LoVo (cell line): Measurements from ENCODE around the gene BCAR3.
"Not testable (repeated sequence)": the region's sequence is repeated elsewhere in the genome, so short reads cannot be mapped to it uniquely, and the experiment has no call there.

Source experiments
- DNase-seq: peaks from one replicate; pipeline ENCODE4 v3.0.0-alpha.2; 2016; ENCODE audit warnings: low spot score

BCAR3 gene

DNA sequence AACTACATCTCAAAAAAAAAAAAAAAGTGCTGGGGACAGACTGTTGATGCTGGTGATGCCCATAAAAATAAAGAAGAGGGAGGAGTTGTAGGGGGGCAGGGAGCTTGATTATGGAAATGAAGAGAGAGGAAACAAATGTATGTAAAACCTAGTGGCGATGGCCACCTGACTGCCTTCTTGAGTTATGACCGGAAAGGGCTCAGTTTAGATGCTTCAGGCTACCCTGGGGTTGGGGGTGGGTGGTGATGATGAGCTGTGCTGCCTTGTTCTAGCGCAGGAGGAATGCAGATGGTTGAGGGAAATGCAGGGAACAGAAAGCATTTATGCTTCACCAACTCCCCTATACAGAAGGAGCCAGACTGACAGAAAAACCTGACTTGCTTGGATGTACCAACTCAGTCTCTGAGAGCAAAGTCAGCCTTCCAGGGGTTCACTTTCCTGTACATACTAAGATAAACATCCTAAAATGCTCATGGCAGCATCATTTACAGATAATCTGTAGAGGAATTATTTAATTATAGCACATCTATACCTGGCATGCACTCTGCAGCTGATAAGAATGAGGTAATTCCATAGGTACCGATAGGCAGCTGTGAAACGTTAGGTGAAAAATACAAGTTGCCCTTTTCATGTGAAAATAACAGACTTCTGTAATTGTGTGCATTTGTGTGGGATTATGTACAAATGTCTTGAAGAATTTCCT lies 8.0 kb upstream of the BCAR3 start:
- DNase-seq, result no peak

DNA sequence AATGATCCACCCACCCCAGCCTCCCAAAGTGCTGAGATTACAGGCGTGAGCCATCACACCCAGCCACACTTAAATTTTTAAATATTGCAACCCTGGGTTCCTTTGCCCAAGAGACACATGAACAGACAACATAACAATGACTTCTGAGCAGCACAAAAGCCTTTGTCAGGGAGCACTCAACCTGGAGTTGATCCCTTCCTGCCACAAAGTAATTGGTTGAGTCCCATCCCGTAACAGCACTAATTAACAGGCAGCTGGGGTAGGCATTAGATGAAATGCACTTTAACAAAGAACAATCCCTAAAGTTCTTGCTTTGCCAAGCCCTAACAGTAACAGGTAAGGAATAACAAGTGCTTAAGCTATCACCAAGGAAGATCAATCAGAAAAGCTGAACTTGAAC lies 5.9 kb upstream of the BCAR3 start:
- no peak for DNase-seq

DNA sequence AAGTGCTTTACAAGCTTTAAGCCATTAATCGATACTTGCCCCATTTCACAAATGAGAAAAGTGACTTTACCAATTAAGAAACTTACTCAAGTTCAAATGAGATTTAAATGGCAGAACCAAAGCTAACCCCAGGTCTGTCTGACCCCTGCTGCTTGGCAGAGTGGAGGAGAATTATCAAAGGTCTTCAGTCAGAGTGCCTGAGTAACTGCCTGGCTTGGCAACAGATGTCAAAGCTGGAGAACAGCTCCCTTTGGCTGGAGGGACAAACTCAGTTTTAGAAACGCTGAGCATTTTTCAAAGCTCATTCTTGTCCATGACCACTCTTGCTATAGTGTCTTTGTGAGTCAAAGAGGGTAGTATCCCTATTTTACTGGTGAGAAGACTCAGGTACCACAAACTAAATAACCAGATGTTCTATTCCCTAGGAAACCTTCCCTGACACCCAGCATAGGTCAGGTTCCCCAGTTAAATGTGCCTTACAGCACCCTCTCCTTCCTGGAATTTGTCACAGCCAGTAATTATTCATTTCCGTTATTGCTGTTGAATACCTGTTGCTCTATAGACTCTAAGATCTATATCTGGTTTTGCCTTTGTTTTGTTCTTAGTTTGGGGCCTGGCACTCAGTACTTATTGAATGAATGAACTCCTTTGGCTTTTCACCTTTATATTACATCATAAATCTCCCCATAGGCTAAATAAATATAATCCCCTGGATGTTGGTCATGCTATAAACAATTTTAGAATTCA lies 5.0 kb upstream of the BCAR3 start:
- DNase-seq, result no peak

DNA sequence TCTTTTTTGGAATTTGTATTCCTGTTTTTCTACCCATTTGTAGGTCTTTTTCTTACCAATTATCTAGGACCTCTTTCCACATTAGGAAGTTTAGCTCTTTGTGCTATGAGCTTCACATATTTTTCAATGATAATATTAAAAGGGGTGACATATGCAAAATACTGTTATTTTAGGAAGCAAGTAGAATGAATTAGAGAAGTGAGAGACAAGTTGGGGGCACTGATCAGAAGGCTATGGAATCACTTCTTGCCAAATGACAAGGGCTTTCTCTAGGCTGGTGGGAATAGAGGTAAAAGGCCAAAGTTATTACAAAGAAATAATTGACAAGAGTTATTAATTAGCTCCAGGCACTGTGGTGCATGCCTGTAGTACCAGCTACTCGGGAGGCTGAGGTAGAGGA lies 4.3 kb upstream of the BCAR3 start:
- no peak for DNase-seq

DNA sequence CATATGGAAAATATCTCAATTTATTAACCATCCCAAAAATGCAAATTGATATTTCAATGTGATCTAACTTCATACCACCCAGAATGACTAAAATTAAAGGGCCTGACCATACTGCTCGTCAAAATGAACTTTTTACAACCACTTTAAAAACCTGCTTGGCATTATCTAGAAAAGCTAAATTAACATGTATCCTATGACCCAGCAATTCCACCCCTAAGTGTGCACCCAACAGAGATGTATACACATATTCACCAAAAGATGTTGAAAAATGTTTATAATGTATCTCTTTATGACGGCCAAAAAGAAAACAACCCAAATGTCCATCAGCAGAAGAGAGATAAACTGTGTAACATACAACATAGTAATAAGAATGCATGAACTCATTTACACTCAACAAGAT lies 1.6 kb upstream of the BCAR3 start:
- DNase-seq, result no peak

DNA sequence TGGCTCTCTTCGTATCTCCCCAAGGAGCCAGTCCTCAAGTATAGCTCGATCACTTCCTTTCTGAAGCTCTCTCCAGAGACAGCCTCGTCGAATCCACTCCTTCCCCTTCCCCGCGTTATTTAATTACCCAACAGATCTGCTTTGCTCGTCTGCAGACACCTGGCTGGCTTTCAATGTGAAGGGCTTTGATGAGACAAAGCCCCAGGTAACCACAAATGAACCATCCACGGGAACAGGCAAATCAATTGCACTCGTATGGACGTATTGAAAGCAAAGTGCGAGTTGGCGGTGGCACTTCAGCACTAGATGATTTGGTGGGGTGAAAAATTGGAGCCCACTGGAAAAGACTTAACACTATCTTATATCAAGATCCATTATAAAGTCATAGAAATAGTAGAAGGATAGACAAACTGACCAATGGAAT lies 364 bp upstream of the BCAR3 start:
- no peak for DNase-seq

DNA sequence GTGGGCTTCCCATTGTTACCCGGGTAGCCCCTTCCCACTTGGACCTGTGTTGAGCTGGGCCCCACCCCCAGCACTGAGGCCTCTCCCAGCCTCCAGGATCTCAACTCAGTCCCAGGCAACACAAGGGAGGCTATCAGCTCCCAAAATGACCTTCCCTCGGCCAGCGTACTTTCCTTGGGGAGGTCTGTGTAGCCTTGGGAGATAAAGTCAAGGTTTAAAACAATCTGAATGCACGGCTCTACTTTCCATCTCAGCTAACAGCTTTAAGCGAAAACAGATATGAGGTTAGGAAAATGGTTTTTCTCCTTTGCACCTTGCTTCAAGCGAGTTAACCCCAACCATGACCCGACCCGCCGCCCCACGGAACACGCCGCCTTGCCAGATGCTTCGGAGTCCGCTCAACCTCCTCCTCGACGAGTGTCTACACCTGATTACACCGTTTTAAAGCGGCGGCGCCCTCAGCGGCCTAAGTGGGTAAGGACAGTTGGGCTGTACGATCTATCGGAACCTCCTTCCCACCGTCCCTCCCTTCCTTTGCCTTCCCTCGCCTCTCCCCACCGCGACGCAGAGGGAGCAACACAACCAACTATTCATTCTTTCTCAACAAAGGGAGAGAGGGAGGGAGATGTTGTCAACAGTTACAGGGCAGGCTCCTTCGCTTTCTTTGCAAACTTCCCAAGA lies 1.1 kb downstream of the BCAR3 start:
- peak; percentile 82 for DNase-seq

DNA sequence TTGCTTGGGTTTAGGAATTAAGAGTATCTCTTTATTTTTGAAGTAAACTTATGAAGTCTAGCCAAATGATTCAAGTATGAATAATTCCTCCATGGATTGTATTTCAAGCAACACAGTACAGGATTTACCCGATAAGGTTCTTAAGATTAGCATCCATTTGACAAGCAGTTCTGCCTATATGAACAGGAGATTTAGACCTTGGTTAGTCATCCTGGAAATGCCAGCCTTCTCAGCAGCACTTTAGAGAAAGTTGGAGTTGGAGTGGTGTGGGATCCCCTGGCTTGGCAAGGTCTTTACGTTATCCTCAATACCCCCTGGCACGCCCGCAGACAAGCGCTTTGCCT lies 1.6 kb downstream of the BCAR3 start:
- DNase-seq, result no peak

DNA sequence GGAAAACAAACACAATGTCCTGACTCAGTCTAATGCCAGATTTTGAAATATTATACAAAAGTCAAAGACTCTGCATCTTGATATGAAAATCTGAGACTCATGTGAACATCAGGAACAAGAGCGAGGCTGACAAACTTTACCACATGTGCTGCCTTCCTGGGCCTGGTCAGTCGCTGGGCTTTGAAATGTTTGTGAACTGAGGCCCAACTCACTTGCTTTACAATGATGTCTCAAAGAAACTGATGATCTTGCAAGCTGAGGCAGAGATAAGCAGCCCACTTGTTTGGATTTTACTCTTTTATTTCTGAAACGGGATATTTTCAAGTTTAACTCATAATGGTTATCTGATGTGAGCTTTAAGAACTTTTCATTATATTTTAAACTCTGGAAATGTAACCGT lies 2.1 kb downstream of the BCAR3 start:
- no peak for DNase-seq

DNA sequence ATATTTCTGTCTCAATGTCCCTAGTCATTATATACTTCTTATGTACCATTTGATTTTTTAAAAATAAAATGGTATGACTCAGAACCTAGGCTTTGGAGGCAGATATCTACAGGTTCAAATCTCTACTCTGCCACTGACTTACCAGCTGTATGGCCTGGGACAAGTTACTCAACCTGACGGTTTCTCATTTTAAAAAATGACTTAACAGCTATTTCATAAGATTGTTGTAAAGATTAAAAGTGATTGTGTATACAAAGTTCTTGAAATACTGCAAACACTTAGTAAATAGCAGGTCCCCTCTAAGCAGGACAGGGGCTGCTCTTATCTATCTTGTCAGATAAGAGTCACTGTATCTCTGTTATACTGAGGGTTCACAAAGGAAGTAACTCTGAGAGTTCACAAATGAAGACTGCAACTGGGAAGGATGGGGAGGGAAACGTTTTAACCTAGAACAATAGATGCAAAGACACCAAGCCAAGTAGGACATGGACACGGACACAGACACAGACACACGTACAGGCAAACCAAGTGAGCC lies 2.6 kb downstream of the BCAR3 start:
- DNase-seq, result no peak

DNA sequence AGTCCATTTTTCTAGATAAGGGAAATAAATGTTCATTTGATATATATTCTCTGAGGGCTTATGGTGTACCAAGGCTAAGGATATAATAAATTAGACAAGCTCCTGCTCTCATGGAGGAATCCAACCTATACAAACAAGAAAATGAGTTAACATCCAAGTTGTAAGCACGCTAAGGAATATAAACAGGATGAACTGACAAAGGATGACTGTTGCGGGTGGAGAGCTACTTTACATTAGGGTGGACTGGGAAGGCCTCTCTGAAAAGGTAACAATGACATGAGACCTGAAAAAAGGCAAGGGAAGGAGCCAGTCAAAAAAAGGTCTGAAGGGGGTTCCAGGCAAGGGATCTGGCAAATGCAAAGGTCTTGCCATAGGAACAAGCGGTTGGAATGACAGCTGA lies 3.1 kb downstream of the BCAR3 start:
- DNase-seq, result no peak

DNA sequence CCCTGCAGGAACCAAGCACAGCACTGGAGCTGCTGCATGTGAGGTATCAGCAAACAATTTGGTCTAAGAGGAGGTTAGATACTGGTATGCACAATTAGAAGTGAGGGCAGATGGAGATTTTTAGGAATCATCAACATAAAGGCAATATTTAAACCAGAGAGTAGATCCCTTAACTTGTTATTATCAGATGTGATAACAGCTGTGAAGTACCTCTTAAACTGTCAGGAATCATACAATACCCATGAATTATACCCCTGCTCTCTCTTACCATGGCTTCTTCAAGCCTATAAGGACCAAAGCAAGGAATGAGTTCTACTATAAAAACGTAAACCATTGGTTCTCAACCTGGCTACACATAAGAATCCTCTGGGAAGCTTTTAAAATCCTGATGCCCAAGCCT lies 3.9 kb downstream of the BCAR3 start:
- DNase-seq, result no peak

DNA sequence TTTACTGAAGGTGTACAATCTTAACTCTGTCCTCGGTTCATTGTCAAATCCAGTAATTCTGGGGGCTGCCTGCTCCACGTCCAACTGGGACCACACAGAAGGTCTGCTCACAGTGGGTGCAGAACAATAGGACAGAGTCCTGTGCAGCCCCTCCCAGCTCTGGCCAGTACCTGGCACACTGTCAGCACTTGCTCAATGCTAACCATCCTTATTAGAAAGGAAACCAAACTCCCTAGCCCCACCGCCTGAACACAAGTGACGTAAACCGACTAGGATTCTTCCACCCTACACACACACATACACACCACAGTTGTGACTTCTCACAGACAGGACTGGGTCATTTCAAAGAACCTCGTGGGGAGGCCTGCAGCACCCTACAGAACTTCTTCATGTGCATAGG lies 5.2 kb downstream of the BCAR3 start:
- no peak for DNase-seq

DNA sequence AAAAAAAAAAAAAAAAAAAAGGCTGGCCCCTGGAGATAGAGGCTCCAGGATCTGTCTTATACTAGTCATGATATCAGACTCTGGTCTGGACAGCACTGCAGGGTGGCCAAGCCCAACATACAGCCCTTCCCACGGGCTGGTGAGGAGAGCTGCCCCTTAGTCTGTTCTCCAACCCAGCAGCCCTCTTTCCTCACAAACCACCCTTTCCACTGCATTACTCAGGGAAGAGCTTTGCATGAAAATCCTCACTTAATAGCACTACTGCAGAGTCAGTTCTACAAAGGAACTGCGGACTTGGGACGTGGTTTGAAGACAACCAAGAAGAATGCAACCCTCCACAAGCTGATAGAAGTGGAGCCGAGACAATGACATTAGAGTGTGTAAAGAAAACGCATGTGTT lies 5.7 kb downstream of the BCAR3 start:
- no peak for DNase-seq

DNA sequence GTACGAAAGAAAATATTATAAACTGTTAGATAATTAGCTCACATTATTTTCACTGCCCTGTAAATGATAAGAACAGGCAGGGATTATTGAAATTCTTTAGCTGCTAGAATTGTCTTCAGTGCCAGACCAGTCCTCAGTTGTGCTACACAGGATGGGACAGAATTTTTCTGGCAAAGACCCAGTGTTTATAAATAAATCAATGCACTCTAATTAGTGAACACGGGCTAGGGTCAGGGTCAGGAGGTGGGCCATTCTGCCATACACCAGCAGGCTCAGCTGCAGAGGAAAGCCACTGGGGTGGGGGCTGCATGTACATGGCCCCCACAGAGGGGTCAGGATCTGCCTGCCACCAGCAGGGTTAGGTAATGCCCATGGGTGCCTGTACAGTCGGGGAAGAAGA lies 6.4 kb downstream of the BCAR3 start:
- DNase-seq, result no peak

DNA sequence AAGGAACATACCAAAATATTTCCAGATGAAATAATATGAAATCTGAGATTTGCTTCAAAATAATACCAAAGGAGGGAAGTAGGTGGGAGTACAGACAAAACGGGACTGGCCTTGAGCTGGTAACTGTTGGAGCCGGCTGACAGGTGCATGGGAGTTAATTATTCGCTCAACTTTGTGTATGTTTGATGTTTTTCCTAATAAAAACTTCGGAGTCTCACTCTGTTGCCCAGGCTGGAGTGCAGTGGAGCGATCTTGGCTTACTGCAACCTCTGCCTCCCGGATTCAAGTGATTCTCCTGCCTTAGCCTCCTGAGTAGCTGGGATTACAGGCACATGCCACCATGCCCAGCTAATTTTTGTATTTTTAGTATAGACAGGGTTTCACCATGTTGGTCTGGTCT lies 7.6 kb downstream of the BCAR3 start:
- DNase-seq, result not testable (repeated sequence)

DNA sequence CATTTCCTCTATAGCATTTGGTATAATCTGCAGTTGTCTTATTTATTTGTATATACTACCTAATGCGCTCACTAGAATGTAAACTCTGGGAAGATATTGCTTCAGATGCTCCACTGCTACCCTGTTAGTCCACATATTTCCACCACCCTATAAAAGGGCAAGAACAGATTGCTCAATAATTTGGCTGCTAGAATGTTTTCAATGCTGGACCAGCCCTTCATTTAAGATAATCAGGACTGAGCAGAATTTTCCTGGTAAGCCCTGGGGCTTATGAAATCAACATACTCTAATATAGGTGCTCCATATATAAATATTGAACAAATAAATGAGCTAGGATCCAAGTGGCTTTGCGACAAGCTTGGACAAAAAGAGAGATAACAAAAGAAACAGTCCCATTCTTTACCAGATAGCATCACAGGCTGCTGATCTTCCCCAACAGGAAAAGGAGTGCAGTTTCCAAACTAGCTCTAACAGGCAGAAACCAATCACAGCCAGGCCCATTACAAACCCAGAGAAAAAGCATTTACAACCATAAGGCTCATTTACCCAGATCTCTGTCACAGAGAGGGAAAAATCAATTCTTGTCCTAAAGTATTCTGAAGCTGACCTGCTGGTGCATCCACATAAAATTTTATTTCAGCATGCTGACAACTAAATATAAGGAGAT lies 8.3 kb downstream of the BCAR3 start:
- peak; percentile 42 for DNase-seq

DNA sequence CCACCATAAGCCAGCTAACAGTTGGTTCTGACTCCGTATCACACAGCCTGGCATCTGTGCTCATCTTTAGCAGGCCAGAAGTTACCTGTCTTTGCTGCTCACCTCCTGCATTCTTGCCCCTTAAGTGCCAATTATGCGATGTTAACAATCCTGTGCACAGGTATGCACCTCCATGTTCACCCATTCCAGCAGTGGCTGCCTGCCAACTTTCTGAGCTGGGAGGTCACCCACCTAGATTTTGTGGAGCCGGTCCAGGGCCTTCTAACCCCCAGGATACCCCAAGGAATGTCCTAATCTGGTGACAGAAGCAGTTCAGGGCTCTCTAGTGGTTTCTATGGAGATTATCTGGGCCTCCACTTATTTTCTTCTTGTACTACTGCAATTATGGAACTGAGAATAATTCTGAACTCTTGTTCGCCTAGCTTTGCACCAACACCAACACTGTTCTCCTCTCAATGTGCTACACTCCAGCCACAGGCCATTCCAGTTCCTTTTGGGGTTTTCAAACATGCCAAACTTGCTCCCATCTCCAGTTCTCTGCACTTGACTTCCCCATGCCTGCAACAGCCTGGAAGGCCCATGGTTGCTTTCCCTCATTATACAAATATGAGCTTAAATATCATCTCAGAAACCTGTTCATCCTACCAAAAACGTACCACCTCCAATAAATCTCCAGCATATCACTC lies 9.0 kb downstream of the BCAR3 start:
- no peak for DNase-seq

DNA sequence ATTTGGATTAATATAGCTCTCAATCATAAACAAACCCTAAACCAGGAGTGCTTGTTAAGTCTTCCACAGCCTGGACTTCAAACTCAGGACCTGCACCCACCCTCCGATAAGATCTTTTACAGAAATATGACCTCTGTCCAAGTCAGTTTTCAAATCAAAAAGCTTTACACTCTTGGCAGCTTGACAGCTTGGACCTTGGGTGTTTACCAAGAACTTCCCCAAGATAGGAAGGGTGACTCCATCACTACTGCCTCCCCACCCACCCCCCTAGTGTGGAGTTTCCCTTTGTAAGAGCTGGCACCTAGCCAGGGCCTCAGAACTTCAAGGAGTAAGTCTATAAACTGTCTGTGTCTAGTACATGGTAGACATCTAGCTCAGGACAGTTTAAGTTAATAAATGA lies 9.6 kb downstream of the BCAR3 start:
- peak; percentile 90 for DNase-seq

DNA sequence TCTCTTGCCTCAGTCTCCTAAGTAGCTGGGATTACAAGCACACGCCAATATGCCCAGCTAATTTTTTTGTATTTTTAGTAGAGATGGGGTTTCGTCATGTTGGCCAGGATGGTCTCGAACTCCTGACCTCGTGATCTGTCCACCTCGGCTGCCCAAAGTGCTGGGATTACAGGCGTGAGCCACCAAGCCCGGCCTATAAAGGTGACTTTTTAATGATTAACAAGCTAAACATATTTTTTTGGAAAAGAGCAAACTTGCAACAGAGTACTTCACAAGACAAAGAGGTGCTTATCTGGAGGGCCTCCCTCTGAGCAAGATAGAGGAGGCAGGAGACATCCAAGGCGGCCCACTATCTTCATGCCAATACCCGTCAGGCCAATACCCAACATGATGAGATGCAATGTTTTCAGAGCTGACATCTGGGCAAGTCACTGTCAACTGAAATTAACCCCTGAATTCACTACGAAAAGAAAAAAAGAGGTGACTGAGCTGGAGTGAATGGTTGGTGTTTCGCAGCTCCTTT lies 10.5 kb downstream of the BCAR3 start:
- no peak for DNase-seq

DNA sequence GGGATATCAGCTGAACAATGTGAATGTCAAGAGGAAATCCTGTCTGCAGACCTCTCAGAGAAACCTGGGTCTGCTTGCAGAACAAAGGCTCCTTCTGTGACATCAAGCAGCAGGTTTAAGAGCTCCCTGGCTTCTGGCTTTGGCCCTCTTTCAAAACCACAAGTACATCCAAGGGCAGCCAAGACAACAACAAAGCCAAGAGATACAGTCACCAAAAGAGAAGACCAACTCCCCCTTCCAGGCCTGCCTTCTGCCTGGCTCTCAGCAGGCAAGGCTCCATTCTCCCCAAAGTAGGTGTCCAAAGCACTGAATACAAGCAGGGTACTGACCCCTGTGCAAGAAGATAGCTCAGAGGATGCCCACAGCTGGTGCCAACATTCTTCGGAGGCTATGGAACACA lies 11.5 kb downstream of the BCAR3 start:
- DNase-seq, result peak; percentile 76

DNA sequence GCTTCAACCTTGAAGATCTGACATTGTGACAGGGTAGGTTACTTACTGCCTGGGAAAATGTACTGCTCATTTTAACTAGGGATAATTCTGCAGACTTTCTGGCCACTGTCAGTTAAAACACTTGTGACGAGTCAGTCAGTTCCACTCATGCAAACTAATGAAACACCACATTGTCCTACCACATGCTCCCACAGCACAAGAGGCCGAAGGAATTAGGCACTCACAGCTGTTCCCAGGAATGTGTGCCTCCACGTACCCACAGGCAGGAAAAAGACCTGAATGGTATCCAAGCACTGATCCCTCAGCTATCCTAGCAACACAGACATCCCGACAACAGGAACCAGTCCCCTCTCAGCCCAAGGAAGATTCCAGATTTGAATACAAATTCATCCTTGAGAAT lies 12.3 kb downstream of the BCAR3 start:
- no peak for DNase-seq
